A549 (cell line): ENCODE measurements around the gene ITLN1.
"Not testable (repeated sequence)": the region's sequence is repeated elsewhere in the genome, so short reads cannot be mapped to it uniquely, and the experiment has no call there.

Experiments
- MYC ChIP-seq: IDR thresholded peaks from 2 replicates; pipeline ENCODE4 v1.6.1; 2012; ENCODE audit warnings: mild to moderate bottlenecking, inconsistent platforms, low read length, improper control_type of control experiment, borderline replicate concordance
- POLR2A ChIP-seq: IDR thresholded peaks from 2 replicates; pipeline ENCODE4 v1.6.1; 2012; ENCODE audit warnings: mild to moderate bottlenecking, low read length
- SMC3 ChIP-seq: fragments of >200 bp; sonication (Bioruptor Twin); formaldehyde crosslinking; IDR thresholded peaks from 3 replicates; pipeline ENCODE4 v1.6.1; 2018; ENCODE audit warnings: inconsistent platforms
- TF ChIP-seq, protein P1 (sequence below): fragments of 250-450 bp; sonication (Bioruptor Pico); IDR thresholded peaks from 2 replicates; pipeline ENCODE4 v1.5.0; 2021; ENCODE audit warnings: mild to moderate bottlenecking, moderate library complexity, borderline replicate concordance
- TF ChIP-seq, protein P2 (sequence below): fragments of >200 bp; sonication (Bioruptor Twin); formaldehyde crosslinking; IDR thresholded peaks from 3 replicates; pipeline ENCODE4 v1.5.1; 2016

DNA sequence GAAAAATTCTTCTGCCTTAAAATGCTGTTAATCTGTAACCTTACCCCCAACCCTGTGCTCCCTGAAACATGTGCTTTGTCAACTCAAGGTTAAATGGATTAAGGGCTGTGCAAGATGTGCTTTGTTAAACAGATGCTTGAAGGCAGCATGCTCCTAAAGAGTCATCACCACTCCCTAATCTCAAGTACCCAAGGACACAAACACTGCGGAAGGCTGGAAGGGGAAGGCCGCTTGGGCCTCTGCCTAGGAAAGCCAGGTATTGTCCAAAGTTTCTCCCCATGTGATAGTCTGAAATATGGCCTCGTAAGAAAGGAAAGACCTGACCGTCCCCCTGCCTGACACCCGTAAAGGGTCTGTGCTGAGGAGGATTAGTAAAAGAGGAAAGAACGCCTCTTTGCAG lies 28.2 kb upstream of the ITLN1 start:
- TF ChIP-seq, protein P1, sequence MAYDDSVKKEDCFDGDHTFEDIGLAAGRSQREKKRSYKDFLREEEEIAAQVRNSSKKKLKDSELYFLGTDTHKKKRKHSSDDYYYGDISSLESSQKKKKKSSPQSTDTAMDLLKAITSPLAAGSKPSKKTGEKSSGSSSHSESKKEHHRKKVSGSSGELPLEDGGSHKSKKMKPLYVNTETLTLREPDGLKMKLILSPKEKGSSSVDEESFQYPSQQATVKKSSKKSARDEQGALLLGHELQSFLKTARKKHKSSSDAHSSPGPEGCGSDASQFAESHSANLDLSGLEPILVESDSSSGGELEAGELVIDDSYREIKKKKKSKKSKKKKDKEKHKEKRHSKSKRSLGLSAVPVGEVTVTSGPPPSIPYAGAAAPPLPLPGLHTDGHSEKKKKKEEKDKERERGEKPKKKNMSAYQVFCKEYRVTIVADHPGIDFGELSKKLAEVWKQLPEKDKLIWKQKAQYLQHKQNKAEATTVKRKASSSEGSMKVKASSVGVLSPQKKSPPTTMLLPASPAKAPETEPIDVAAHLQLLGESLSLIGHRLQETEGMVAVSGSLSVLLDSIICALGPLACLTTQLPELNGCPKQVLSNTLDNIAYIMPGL (CRISPR knock-in tag): not testable (repeated sequence)
- TF ChIP-seq, protein P2, sequence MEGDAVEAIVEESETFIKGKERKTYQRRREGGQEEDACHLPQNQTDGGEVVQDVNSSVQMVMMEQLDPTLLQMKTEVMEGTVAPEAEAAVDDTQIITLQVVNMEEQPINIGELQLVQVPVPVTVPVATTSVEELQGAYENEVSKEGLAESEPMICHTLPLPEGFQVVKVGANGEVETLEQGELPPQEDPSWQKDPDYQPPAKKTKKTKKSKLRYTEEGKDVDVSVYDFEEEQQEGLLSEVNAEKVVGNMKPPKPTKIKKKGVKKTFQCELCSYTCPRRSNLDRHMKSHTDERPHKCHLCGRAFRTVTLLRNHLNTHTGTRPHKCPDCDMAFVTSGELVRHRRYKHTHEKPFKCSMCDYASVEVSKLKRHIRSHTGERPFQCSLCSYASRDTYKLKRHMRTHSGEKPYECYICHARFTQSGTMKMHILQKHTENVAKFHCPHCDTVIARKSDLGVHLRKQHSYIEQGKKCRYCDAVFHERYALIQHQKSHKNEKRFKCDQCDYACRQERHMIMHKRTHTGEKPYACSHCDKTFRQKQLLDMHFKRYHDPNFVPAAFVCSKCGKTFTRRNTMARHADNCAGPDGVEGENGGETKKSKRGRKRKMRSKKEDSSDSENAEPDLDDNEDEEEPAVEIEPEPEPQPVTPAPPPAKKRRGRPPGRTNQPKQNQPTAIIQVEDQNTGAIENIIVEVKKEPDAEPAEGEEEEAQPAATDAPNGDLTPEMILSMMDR: not testable (repeated sequence)
- not testable (repeated sequence) for TF ChIP-seq SMC3, POLR2A, MYC
